PC-9 (cell line): ENCODE results near the gene QDPR.

ENCODE experiments used
- CTCF ChIP-seq: fragments of 200-600 bp; sonication (generic); conservative IDR thresholded peaks from 2 replicates; pipeline ENCODE4 v1.6.1; 2017; ENCODE audit warnings: mixed run types, antibody characterized with exemption, mild to moderate bottlenecking, moderate library complexity
- EZH2 ChIP-seq: fragments of 200-600 bp; sonication (generic); IDR thresholded peaks from 2 replicates; pipeline ENCODE4 v1.8.0; 2017; ENCODE audit warnings: antibody characterized with exemption, low read depth

- TF ChIP-seq CTCF: no peak
- TF ChIP-seq EZH2: no peak
Observed at GRCh38 chr4:17436750-17437090, 75.2 kb downstream of the QDPR start.
